ENCODE results near the gene RPS21.

Gene RPS21

DNA sequence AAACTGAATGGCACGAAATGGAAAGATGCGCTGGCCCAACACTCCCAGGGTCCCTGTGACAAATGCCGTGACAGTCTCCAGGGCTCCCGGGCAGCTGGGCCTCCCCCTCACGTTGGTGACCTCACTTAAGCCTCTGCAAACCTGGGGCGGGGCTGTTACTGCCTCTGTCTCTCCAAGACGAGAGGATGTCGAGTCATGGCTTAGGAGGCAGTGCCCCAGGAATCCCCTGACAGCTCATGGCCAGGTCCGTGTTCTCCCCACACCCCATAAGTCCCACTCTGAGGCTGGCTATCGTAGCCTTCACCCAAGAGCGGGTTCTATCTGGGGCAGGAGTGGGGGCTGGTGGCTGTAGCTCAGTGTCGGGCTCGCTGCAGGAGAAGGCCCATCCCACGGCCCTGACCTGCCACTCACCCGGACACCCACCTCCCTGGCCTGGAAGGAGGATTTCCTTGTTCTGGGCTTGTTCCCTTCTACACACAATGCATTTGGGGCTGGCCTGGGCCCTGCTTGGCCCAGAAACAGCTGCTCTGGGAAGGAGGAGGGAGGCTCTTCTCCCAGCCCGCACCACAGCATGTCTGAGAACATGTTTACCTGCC, 5.6 kb upstream of the RPS21 start:
- DNase-seq: no peak

DNA sequence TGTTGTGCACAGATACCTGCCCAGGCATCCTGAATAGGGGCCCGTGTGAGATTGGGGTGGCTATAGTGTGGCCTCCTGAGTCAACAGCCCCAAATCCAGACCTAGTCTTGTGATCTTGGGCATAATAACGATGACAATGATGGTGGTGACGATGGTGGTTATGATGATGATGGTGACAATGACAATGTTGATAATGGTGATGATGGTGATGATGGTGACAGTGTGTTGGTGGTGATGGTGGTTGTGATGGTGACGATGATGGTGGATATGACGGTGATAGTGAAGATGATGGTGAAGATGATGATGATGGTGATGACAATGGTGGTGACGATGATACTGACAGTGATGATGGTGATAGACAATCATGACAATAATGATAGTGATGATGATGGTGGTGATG, 5.1 kb upstream of the RPS21 start:
- no peak for DNase-seq

DNA sequence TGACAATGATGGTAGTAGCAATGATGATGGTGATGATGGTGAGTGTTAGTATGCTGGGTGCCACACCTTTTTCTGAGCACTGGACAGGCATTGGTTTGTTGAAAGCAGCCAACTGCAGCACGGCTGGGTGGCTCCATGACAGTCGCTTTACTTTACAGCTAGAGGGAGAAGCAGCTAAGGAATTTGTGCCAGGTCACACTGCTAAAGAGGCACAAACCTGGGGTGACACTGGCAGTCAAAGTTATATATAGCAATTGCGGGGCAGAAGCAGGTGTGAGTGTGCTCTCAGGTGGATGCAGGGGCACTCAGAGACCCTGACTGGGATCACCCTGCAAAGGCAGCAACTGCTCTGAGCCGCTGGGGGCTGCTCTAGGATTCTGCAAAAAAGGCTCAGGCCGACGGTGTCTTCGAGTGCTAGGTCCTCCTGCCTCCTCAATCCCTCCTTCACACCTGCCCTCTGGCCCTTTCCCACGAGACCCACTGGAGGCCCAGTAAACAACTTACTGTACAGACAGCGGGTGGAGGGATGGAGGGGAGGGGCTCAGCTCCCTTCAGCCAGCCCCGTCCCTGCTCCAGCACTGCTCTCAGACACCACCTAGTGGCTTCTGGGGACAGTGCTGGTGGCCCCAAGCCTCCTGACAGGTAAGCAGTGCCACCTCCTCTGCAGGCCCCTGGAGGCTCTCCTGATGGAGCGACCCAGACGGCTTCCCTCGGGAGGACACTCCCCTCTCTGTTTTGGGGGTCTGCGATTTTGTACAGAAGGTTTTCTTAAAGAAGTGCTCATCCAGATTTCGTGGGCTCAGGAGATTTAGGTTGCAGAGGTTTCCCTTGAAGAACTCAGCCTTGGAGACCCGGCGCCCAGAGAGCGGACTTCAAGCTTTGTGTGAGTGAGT, 4.4 kb upstream of the RPS21 start:
- DNase-seq: peak; percentile 56

DNA sequence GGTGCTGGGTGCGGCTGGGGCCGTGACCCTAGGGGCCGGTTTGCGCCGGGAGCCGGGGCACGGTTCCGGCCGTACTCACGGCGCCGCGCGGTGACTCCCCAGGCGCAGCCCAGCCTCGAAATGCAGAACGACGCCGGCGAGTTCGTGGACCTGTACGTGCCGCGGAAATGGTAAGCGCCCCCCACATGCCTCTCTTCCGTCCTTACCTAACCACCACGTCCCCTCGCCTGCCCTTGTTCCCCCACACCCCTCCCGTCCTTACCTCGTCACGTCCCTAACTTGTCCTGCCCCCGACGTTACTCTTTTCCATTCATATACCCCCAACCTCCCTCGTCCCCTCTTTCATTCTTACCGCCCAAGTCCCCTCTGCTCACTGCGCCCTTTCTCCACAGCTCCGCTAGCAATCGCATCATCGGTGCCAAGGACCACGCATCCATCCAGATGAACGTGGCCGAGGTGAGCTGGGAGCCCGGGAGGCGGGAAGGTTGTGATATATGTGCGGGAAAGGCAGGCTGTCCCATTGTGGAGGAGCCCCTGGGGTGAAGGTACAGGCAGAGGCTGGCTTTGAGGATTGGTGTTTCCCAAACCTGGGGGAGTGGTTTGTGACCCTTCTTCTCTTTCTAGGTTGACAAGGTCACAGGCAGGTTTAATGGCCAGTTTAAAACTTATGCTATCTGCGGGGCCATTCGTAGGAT, 463 bp downstream of the RPS21 start:
- no peak for DNase-seq

DNA sequence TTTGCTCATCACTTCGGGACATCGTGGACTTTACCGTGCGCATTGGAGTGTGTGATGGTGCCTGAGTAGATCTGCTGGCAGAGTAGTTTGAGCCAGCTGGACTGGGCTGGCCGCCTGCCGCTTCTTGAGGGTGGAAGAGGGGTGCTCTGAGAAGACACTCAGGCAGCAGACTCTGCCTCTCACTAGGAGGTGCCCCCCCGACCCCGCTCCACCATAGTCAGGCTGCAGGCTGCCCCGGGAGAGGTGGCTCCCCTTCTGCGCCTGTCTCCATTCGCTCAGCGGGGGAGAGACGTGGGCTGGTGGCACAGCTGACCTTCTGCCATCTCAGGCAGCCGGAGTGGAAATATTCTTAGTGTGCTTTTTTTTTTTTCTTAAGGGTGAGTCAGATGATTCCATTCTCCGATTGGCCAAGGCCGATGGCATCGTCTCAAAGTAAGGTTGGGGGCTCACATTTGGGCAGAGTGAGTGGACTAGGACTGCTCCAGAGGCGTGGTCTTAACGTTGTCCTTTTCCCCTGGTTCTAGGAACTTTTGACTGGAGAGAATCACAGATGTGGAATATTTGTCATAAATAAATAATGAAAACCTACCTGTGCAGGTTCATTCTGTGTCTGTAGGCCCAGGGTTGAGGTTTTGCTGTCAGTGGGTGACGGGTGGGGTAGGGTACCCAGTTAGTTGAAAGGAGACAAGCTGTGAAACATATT, 1.2 kb downstream of the RPS21 start:
- no peak for DNase-seq

- DNase-seq: no peak
These were observed 2.1 kb downstream of the RPS21 start for GRCh38 chr20:62388839-62389600.

GRCh38 chr20:62389601-62390087, 2.7 kb downstream of the RPS21 start:
- no peak for DNase-seq

GRCh38 chr20:62390317-62391164, 3.6 kb downstream of the RPS21 start:
- DNase-seq: no peak

DNA sequence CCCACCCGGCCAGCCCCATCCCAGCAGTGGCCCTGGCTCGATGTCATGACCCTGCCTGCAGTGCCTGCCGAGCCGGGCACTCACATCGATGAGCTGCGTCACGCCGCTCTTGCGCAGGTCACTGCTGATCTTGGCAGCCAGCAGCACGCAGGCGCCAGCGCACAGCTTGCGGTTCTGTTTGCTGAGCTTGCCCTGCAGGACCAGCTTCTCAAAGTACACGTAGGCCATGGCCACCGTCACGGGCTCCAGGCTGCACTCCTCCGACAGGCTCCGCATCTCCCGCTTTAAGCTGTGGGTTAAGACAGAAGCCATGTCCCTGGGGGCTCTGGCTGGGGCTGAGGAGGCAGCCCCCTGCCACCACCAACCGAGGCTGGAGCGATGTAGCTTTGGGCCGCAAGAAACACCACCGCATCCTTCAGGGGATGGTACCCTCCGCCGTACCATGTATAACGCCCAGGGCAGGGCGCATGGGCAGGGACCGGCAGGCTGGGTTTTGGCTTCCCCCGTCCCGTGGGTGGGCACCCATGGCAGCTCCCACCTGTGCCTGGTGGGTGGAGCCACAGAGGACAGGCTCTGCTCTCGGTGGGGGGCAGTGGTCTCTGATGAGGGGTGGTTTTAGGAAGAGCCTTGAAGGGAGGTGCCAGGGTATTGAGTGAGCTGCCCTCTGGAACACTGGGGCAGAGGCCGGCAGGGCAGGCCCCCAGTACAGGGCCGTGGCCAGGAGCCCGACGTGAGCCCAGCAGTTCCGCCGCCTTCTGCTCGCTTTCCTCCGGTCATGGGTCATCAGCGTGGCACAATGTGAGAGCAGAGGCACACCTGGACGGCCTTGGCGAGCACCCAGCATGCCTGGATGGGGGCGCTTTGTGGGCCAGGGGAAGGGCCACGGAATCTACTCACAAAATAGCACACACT, 4.5 kb downstream of the RPS21 start:
- no peak for DNase-seq

- DNase-seq: no peak
These were observed 5.1 kb downstream of the RPS21 start for GRCh38 chr20:62392077-62392418.

DNA sequence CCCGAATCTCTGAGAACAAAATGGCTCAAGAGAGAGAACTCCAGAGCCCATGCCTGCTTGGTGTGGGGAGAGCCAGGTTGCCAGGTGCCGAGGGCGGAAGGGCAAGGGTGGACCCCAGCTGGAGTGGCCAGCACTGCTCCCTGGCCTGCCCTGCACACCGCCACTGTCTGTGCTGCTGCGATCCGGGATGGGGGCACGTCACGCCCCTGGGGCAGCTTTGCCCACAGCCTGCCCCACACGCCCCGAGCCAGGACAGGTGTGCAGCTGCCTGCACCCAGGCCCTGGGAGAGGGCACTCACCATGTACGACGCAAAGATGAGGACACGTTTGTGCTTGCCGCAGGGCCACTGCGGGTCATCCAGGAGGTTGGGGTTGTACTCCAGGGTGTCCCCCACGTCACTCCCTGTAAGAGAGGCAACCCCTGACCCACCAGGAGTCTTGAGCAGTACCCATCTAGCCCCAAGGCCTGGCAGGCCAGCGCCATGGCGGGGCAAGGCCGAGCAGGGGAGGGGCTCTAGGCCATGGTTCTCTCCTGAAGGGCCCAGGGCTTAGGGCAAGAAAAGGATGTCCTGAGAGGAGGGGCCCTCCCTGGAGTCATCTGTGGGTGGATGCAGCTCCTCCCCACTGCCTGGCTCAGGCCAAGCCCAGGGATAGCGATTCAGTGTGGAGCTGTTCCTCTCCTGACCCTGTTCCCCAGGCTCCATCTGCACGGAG, 5.9 kb downstream of the RPS21 start:
- no peak for DNase-seq

- DNase-seq: no peak
These were observed 6.4 kb downstream of the RPS21 start for GRCh38 chr20:62393335-62393665.

DNA sequence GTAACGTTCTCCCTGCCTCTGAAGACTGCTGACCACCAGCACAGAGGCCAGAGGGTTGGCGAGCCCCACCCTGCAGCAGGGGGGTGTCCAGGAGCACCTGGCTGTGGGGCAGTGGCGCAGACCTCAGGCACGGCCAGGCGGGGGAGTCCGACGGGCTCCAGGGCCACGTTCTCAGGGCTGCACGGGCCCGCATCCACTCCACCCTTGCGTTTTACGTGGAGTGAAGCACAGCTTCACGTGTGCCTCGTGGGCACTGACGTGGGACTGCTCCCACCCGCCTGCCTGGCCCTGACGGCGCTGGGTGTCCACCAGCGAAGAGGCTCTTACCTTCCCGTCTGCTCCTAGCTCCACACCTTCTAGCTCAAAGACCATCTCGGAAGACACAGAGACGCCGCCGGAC, 6.9 kb downstream of the RPS21 start:
- DNase-seq: no peak

GRCh38 chr20:62394248-62395245, 7.6 kb downstream of the RPS21 start:
- DNase-seq: no peak

DNA sequence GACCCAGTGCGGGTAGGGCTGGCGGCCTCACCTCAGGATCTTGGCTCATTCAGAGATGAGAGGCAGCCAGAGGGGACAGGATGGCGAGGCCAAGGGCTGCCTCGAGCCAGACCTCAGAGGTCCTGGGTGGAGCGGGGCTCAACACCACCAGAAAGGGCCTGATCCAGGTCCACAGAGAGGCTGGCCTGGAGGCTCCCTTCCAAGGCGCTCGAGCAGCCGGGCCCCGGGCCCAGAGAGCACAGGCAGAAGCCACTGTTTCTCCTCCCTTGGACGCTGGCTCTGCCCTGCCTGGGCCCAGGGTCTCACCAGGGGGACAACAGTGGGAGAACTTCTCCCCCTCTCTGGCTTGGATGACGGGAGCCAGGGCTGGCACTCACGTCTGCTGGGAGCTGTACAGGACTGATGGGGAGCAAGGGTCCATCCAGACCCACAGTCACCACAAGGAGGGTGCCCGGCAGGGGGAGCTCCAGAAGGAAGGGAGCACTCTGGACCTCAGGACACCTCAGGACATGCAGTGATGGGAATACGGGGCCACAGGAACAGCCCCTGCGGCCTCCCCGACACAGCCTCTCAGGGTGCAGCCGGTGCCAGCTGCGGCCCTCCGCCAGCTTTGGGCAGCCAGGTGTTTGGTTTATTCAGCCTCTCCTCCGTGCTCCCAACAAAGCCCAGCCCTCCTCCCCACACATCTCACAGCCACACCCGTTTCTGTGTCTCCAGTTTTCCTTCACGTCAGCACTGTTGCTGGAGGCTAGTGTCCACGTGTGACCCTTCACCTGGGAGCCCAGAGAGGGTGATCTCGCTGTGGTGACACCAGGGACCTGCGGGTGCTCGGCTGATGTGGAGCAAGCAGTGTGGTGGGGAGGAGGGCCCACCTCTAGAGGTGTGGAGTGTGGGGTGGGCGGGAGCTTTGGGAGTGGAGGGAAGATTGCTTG, 8.7 kb downstream of the RPS21 start:
- no peak for DNase-seq

GRCh38 chr20:62396367-62397239, 9.7 kb downstream of the RPS21 start:
- no peak for DNase-seq
